Esophagus squamous epithelium (tissue), 4 donors: ENCODE data around the gene ITPR3.

Source experiments
- CTCF ChIP-seq, 6 experiments: fragments of 450-650 bp in 4 of 6; fragments of 200-600 bp in 2 of 6; sonication (generic) in 2 of 6; IDR thresholded peaks; one replicate each; pipeline ENCODE4 v1.5.1; 2016 to 2019; ENCODE audit warnings: antibody characterized with exemption in 6 of 6, mild to moderate bottlenecking in 4 of 6, moderate library complexity in 4 of 6
- POLR2A ChIP-seq, 4 donors: fragments of 450-650 bp; IDR thresholded peaks; one replicate each; pipeline ENCODE4 v1.6.1; 2017; ENCODE audit warnings: antibody characterized with exemption in 4 of 4, mild to moderate bottlenecking in 4 of 4, moderate library complexity in 3 of 4

DNA sequence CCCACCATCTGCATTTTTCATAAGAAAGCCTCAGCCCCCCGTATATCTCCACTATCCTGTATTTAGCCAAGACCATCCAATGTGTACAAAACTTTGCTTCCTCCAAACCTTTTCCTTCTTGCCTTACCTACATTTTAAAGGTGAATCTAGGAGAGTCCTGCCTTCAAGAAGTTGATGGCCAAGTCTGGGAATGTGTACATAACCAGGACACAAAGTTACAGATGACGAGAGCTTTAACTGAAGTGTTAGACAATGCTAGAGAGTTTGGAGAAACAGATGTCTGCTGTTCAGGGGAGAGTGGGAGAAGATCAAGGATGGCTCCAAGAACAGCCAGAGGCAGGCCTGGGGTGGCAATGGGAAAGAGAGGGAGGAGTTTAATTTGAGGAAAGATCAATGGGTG is 92.7 kb downstream of the ITPR3 start:
- TF ChIP-seq CTCF (IDR thresholded peaks at IDR 0.05) (no peak), POLR2A (IDR thresholded peaks at IDR 0.05) (no peak)
